Osteoblast (primary cell): ENCODE data around the gene NOS1AP. TPM values are rescaled to one million over a fixed set of nuclear protein-coding genes. Genes with fewer than 3 reads are reported as not detected.

ENCODE experiments used
- DNase-seq: peaks from one replicate; pipeline ENCODE4 v3.0.0; 2011; ENCODE audit warnings: low spot score, mixed read lengths; ENCODE audit not compliant: insufficient read length; ENCODE audit errors: missing footprints
- H2AFZ ChIP-seq: 2 replicates; pipeline ENCODE4 v1.6.0; 2011; ENCODE audit warnings: mild to moderate bottlenecking, low read length
- H3K27ac ChIP-seq: 2 replicates; pipeline ENCODE4 v1.5.1; 2011; ENCODE audit warnings: mild to moderate bottlenecking, low read depth, low read length, moderate library complexity
- H3K27me3 ChIP-seq: 2 replicates; pipeline ENCODE4 v1.6.0; 2012; ENCODE audit warnings: mild to moderate bottlenecking, control low read depth, inconsistent platforms, low read length, moderate library complexity; ENCODE audit not compliant: insufficient read depth
- H3K36me3 ChIP-seq: 2 replicates; pipeline ENCODE4 v1.5.1; 2011; ENCODE audit warnings: mild to moderate bottlenecking, low read length, control low read depth, moderate library complexity; ENCODE audit not compliant: insufficient read depth
- H3K4me1 ChIP-seq: 2 replicates; pipeline ENCODE4 v1.5.1; 2011; ENCODE audit warnings: mild to moderate bottlenecking, low read length, control low read depth, moderate library complexity; ENCODE audit not compliant: insufficient read depth
- H3K4me2 ChIP-seq: 2 replicates; pipeline ENCODE4 v1.6.0; 2011; ENCODE audit warnings: mild to moderate bottlenecking, low read length; ENCODE audit not compliant: insufficient read depth
- H3K4me3 ChIP-seq: fragments of 200-600 bp; sonication (generic); 3 replicates; pipeline ENCODE4 v1.5.1; 2012; ENCODE audit warnings: mild to moderate bottlenecking, low read length, inconsistent platforms; ENCODE audit not compliant: insufficient read depth
- H3K79me2 ChIP-seq: 2 replicates; pipeline ENCODE4 v1.6.0; 2012; ENCODE audit warnings: mild to moderate bottlenecking, low read length, control low read depth, inconsistent platforms; ENCODE audit not compliant: insufficient read depth
- H3K9me3 ChIP-seq: 2 replicates; pipeline ENCODE4 v1.5.1; 2011; ENCODE audit warnings: low read depth, low read length, control low read depth
- H4K20me1 ChIP-seq: 2 replicates; pipeline ENCODE4 v1.6.0; 2012; ENCODE audit warnings: mild to moderate bottlenecking, low read length, control low read depth; ENCODE audit not compliant: insufficient read depth
- total RNA-seq: library from RNA; depleted of rRNA; stranded (reverse); fragments of >200 nt; gene quantifications from 2 replicates; pipeline ENCODE4 v1.2.3, GENCODE V29; 2012
- TF ChIP-seq, protein P1 (sequence below): IDR thresholded peaks from 2 replicates; pipeline ENCODE4 v1.5.1; 2011; ENCODE audit warnings: mild to moderate bottlenecking, low read depth, low read length, moderate library complexity; ENCODE audit errors: extremely low read depth

The NOS1AP gene
- total RNA-seq, 1 donor, result not detected

DNA sequence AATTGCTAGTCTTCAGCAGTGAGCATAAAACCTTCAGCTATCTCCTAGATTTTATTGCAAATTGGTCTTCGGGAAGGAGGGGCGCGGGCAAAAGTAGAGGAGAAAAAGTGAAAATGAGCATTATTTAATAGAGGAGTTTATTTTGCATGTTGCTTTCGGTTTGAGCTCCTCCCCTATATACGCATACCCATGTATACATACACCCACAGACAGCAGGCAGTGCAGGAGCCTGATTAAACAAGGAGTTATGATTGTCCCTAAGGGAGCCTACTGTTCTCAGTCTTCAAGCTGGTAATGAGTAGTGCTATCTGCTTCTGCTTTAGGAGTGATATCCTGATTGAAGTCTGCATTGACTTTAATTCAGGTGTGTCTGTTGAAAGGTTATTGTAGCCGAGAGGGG is 173.3 kb downstream of the NOS1AP start:
- Histone ChIP-seq H3K79me2 (no peaks in the 10 kb centered on the region), H3K27ac (no peak overlapping the region), H4K20me1 (no peaks in the 10 kb centered on the region), H3K9me3 (no peaks in the 10 kb centered on the region), H3K4me1 (no peaks in the 10 kb centered on the region), H3K4me3 (no peak overlapping the region), H3K36me3 (no peaks in the 10 kb centered on the region), H3K4me2 (no peak overlapping the region), H3K27me3 (peaks cover 6% of the 10 kb centered on the region), H2AFZ (no peak overlapping the region)
- DNase-seq, result no peak
- TF ChIP-seq, protein P1, sequence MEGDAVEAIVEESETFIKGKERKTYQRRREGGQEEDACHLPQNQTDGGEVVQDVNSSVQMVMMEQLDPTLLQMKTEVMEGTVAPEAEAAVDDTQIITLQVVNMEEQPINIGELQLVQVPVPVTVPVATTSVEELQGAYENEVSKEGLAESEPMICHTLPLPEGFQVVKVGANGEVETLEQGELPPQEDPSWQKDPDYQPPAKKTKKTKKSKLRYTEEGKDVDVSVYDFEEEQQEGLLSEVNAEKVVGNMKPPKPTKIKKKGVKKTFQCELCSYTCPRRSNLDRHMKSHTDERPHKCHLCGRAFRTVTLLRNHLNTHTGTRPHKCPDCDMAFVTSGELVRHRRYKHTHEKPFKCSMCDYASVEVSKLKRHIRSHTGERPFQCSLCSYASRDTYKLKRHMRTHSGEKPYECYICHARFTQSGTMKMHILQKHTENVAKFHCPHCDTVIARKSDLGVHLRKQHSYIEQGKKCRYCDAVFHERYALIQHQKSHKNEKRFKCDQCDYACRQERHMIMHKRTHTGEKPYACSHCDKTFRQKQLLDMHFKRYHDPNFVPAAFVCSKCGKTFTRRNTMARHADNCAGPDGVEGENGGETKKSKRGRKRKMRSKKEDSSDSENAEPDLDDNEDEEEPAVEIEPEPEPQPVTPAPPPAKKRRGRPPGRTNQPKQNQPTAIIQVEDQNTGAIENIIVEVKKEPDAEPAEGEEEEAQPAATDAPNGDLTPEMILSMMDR, result no peak

DNA sequence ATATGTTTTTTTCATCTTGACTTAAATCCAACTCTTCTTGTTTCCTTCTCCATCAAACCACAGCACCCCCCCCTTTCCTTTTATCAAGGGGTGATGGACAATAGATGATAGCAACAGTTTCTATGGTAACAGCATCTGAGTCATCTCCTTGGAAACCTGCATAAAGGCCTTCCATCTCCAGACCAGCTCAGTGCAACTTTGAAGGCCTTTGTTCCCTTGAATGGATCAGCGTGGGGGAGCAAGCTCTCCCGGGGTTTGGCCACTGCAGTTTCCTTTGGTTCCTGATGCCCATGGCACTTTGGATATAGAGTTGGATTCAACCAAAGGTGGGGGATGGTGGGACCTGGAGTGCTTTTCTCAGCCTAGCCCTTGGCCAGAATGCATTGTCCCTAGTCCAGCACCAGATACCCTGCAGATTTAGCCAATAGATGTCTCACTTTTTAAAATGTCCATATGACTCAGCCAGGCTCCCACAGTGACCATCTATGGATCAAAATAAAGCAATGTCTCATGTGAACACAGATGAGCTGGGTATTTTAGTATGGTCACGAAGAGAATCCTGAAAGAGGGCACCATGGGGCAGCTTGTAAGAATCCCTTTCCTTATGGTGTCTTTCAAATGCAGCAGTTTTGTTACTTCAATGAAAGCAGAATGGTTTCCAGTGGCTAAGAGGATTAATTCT is 179.5 kb downstream of the NOS1AP start:
- Histone ChIP-seq H3K27ac (no peak overlapping the region), H3K36me3 (no peaks in the 10 kb centered on the region), H3K79me2 (no peaks in the 10 kb centered on the region), H3K9me3 (no peaks in the 10 kb centered on the region), H3K4me1 (no peaks in the 10 kb centered on the region), H4K20me1 (no peaks in the 10 kb centered on the region), H3K4me2 (no peak overlapping the region), H2AFZ (no peak overlapping the region), H3K4me3 (no peak overlapping the region), H3K27me3 (no peaks in the 10 kb centered on the region)
- no peak for DNase-seq
- TF ChIP-seq, protein P1, result no peak

DNA sequence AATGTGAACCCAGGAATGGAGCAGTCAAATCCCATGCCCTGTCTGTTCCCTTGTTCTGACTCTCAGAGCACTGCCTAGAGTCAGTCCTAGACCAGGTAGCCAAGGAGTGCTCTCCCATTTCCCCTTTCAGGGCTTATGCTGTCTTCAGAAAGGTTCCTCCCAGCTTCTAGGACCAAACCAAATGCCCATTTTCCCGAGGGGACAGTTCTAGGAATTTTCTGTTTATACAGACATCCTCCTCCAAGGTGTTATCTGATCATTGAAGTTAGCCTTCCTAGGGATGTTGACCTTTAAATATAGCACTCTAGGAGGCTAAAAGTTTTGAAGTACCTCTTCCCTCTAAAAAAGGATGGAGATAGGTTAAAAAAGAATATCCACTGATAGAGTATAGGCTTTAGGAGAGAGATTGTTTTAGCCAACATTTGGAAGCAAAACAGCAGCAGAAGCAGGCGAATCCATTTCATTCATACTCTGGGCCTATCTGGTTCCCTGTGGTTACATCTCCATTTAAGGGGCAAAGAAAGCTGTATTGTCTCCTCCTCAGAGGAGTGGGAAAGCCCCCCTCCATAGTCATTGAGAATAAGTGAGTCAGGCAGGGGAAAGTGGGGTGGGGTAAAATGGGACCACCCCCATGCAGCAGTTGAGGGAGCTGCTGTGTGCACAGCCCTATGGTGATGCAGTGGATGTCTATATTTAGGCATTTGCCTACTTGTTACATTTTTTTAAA is 180.7 kb downstream of the NOS1AP start:
- no peak overlapping the region for H3K4me3 ChIP-seq
- no peak for DNase-seq
- TF ChIP-seq, protein P1, result no peak
- H3K36me3 ChIP-seq, result no peaks in the 10 kb centered on the region
- H3K27me3 ChIP-seq, result no peaks in the 10 kb centered on the region
- H3K27ac ChIP-seq, result no peak overlapping the region
- H3K79me2 ChIP-seq, result no peaks in the 10 kb centered on the region
- no peak overlapping the region for H3K4me2 ChIP-seq
- H2AFZ ChIP-seq, result no peak overlapping the region
- H4K20me1 ChIP-seq, result no peaks in the 10 kb centered on the region
- H3K4me1 ChIP-seq, result no peaks in the 10 kb centered on the region
- no peaks in the 10 kb centered on the region for H3K9me3 ChIP-seq

DNA sequence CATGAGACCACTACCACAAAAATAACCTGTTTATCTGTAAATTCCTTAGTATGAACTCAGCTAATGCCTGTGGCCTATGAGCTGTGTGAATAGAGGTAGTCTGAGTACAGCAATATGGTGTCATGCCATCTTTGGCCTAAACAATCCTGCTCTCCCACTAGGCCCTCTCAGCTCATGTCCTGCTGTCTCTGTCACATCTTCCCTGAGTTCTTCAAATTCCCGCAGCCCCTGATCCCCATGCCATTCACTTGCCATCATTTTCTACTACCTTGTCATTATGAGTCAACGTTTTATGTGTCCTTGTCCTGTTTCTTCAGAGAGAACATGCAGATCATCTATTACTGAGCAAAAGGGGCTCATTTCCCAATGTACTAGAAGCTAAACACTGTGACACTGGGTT is 181.6 kb downstream of the NOS1AP start:
- Histone ChIP-seq H2AFZ (no peak overlapping the region), H3K79me2 (no peaks in the 10 kb centered on the region), H3K27ac (no peak overlapping the region), H4K20me1 (no peaks in the 10 kb centered on the region), H3K27me3 (no peaks in the 10 kb centered on the region), H3K4me1 (no peaks in the 10 kb centered on the region), H3K9me3 (no peaks in the 10 kb centered on the region), H3K4me3 (no peak overlapping the region), H3K36me3 (no peaks in the 10 kb centered on the region), H3K4me2 (no peak overlapping the region)
- TF ChIP-seq, protein P1, result no peak
- no peak for DNase-seq
